Ascending aorta (tissue), 2 donors: ENCODE results near the gene RDH14. TPM values are rescaled to one million over a fixed set of nuclear protein-coding genes. Genes with fewer than 3 reads are reported as not detected.
A peak's percentile ranks its signal among the peaks of the same experiment; 100 is the strongest.

ENCODE experiments used
- DNase-seq, 2 donors: peaks; one replicate each; pipeline ENCODE4 v3.0.0-alpha.2; 2019; ENCODE audit warnings: low spot score in 2 of 2
- H3K27ac ChIP-seq, 2 donors: fragments of 200-600 bp; sonication (generic); one replicate each; pipeline ENCODE4 v1.5.1; 2016 to 2017; ENCODE audit warnings: mild to moderate bottlenecking in 1 of 2
- H3K27me3 ChIP-seq: fragments of 200-600 bp; sonication (generic); one replicate; pipeline ENCODE4 v1.5.1; 2017
- H3K36me3 ChIP-seq, 2 donors: fragments of 200-600 bp; sonication (generic); one replicate each; pipeline ENCODE4 v1.5.1; 2016
- H3K4me1 ChIP-seq, 2 donors: fragments of 200-600 bp; sonication (generic); one replicate each; pipeline ENCODE4 v1.5.1; 2016 to 2017; ENCODE audit warnings: mild to moderate bottlenecking in 1 of 2
- H3K4me3 ChIP-seq, 2 donors: fragments of 200-600 bp; sonication (generic); one replicate each; pipeline ENCODE4 v1.5.1; 2016 to 2017; ENCODE audit warnings: mild to moderate bottlenecking in 1 of 2
- H3K9me3 ChIP-seq, 2 donors: fragments of 200-600 bp; sonication (generic); one replicate each; pipeline ENCODE4 v1.5.1; 2016
- CTCF ChIP-seq, 3 experiments: fragments of 200-600 bp in 2 of 3; fragments of 450-650 bp in 1 of 3; sonication (generic) in 2 of 3; IDR thresholded peaks; one replicate each; pipeline ENCODE4 v1.5.1; 2016 to 2019; ENCODE audit warnings: antibody characterized with exemption in 3 of 3, mild to moderate bottlenecking in 1 of 3, moderate library complexity in 1 of 3
- intact Hi-C: fragments of 100-400 bp; cut with DNase I; formaldehyde crosslinking; loops from one replicate; pipeline ENCODE4 v1.15.1; 2023
- total RNA-seq: library from RNA; depleted of rRNA; stranded (reverse); fragments of >200 nt; gene quantifications from one replicate; pipeline ENCODE4 v1.1.0, GENCODE V29; 2016

The RDH14 gene
- 51.2 TPM for total RNA-seq

- DNase-seq: peak; percentile 87 to 98
- Histone ChIP-seq H3K9me3 (no peaks in the 10 kb centered on the region), H3K36me3 (peaks cover 4 to 6% of the 10 kb centered on the region in 2 donors), H3K27ac (peak within 1 kb of the TSS; percentile 93 to 95), H3K4me3 (peak within 1 kb of the TSS; percentile 78 to 90), H3K27me3 (no peaks in the 10 kb centered on the region), H3K4me1 (peaks cover 5 to 25% of the 10 kb centered on the region in 2 donors)
- no peak for TF ChIP-seq CTCF (IDR thresholded peaks at IDR 0.05)
- intact Hi-C loops: loop anchor here (2.0 to 5.0 kb wide), 5 partner anchors 39 to 1342 kb away; partner anchors contain the start of gene TTC32
These were observed at the start of gene RDH14 for GRCh38 chr2:18560031-18560796. Gene RDH14 (minus strand): TSS chr2:18560653. CDS start chr2:18560572, 81 bp downstream.

- Histone ChIP-seq H3K27me3 (no peaks in the 10 kb centered on the region), H3K9me3 (no peaks in the 10 kb centered on the region), H3K27ac (peak overlapping the region; percentile 23 to 44), H3K4me1 (peaks cover 0 to 10% of the 10 kb centered on the region in 2 donors), H3K36me3 (no peaks in the 10 kb centered on the region), H3K4me3 (no peak overlapping the region)
- no peak for DNase-seq
- no peak for TF ChIP-seq CTCF (IDR thresholded peaks at IDR 0.05)
- intact Hi-C loops: loop anchor here (5.0 kb wide), 1 partner anchor 42 kb away; no protein-coding TSS in a partner anchor
These were observed 49.6 kb upstream of the RDH14 start for GRCh38 chr2:18610090-18610489.

GRCh38 chr2:18605115-18605514 is 44.7 kb upstream of the RDH14 start:
- DNase-seq: no peak
- H3K9me3 ChIP-seq: no peaks in the 10 kb centered on the region
- intact Hi-C loops: no loop called here

GRCh38 chr2:18604531-18604885 is 44.1 kb upstream of the RDH14 start:
- Histone ChIP-seq H3K9me3 (no peaks in the 10 kb centered on the region), H3K4me3 (no peak overlapping the region), H3K27me3 (no peaks in the 10 kb centered on the region), H3K27ac (no peak overlapping the region), H3K4me1 (peaks cover 0 to 5% of the 10 kb centered on the region in 2 donors), H3K36me3 (no peaks in the 10 kb centered on the region)
- intact Hi-C loops: no loop called here
- DNase-seq: no peak
- no peak for TF ChIP-seq CTCF (IDR thresholded peaks at IDR 0.05)

More at GRCh38 chr2:18605115-18605514, 44.7 kb upstream of the RDH14 start:
- Histone ChIP-seq H3K4me1 (peaks cover 0 to 5% of the 10 kb centered on the region in 2 donors), H3K27ac (no peak overlapping the region), H3K27me3 (no peaks in the 10 kb centered on the region), H3K4me3 (no peak overlapping the region), H3K36me3 (no peaks in the 10 kb centered on the region)
- no peak for TF ChIP-seq CTCF (IDR thresholded peaks at IDR 0.05)

GRCh38 chr2:18603854-18604530 is 43.5 kb upstream of the RDH14 start:
- intact Hi-C loops: no loop called here
- no peak for TF ChIP-seq CTCF (IDR thresholded peaks at IDR 0.05)
- Histone ChIP-seq H3K27ac (no peak overlapping the region), H3K9me3 (no peaks in the 10 kb centered on the region), H3K27me3 (no peaks in the 10 kb centered on the region), H3K4me1 (peaks cover 0 to 6% of the 10 kb centered on the region in 2 donors), H3K4me3 (no peak overlapping the region), H3K36me3 (no peaks in the 10 kb centered on the region)
- DNase-seq: no peak
